K562 (cell line): Measurements from ENCODE around the gene RAB21. TPM values are rescaled to one million over a fixed set of nuclear protein-coding genes. Genes with fewer than 3 reads are reported as not detected.

Experiments used
- CBX3 ChIP-seq, 2 experiments: IDR thresholded peaks; 1 replicate in 1 of 2; 2 replicates in 1 of 2; pipeline ENCODE4 v1.6.1; 2012; ENCODE audit warnings: inconsistent platforms in 2 of 2, low read length in 2 of 2, borderline replicate concordance in 1 of 2, control low read depth in 1 of 2
- CHD4 ChIP-seq: fragments of 200-600 bp; sonication (generic); IDR thresholded peaks from 3 replicates; pipeline ENCODE4 v1.6.1; 2012; ENCODE audit warnings: low read depth, mild to moderate bottlenecking, mixed read lengths, low read length, inconsistent platforms; ENCODE audit not compliant: insufficient read depth, insufficient replicate concordance, poor library complexity, severe bottlenecking
- EHMT2 ChIP-seq: fragments of 450-650 bp; IDR thresholded peaks from 2 replicates; pipeline ENCODE4 v1.6.1; 2018; ENCODE audit warnings: antibody characterized with exemption
- EP300 ChIP-seq: IDR thresholded peaks from 2 replicates; pipeline ENCODE4 v1.6.1; 2012; ENCODE audit warnings: low read length, improper control_type of control experiment
- HDAC8 ChIP-seq: fragments of 450-650 bp; IDR thresholded peaks from 2 replicates; pipeline ENCODE4 v1.6.1; 2016; ENCODE audit warnings: mild to moderate bottlenecking, missing genetic modification characterization, moderate library complexity, missing compliant biosample characterization
- HSF4 ChIP-seq: fragments of 250-450 bp; sonication (Bioruptor Pico); IDR thresholded peaks from 2 replicates; pipeline ENCODE4 v2.1.2; 2022; ENCODE audit warnings: mild to moderate bottlenecking, moderate library complexity, borderline replicate concordance
- MTF1 ChIP-seq: fragments of 250-450 bp; sonication (Bioruptor Pico); IDR thresholded peaks from 2 replicates; pipeline ENCODE4 v1.9.0; 2021; ENCODE audit warnings: moderate library complexity, mild to moderate bottlenecking, inconsistent platforms, borderline replicate concordance
- NR2C1 ChIP-seq, 2 experiments: fragments of 450-650 bp; IDR thresholded peaks; 2 replicates each; pipeline ENCODE4 v1.6.1; 2017; ENCODE audit warnings: mild to moderate bottlenecking in 2 of 2, antibody characterized with exemption in 1 of 2, inconsistent platforms in 1 of 2, missing compliant biosample characterization in 1 of 2, missing genetic modification characterization in 1 of 2
- PHF8 ChIP-seq: fragments of 200-600 bp; sonication (generic); IDR thresholded peaks from 2 replicates; pipeline ENCODE4 v1.6.1; 2012; ENCODE audit warnings: mixed run types, mild to moderate bottlenecking, inconsistent platforms, low read length, moderate library complexity, borderline replicate concordance
- RBM22 ChIP-seq: fragments of 200-400 bp; formaldehyde crosslinking; IDR thresholded peaks from 2 replicates; pipeline ENCODE4 v1.6.1; 2018; ENCODE audit warnings: low read length, low read depth; ENCODE audit not compliant: poor library complexity, severe bottlenecking
- STAG1 ChIP-seq: sonication (generic); formaldehyde crosslinking; IDR thresholded peaks from 2 replicates; pipeline ENCODE4 v1.5.0; 2020; ENCODE audit warnings: missing genetic modification reagents, borderline replicate concordance
- STAT6 ChIP-seq: sonication (generic); formaldehyde crosslinking; IDR thresholded peaks from 2 replicates; pipeline ENCODE4 v1.8.1; 2023; ENCODE audit warnings: mild to moderate bottlenecking, missing genetic modification reagents
- TAF9B ChIP-seq: fragments of 450-650 bp; IDR thresholded peaks from 2 replicates; pipeline ENCODE4 v1.6.1; 2018; ENCODE audit warnings: mild to moderate bottlenecking; ENCODE audit not compliant: partially characterized antibody
- TSC22D4 ChIP-seq: fragments of 450-650 bp; IDR thresholded peaks from 2 replicates; pipeline ENCODE4 v1.6.1; 2016; ENCODE audit warnings: missing genetic modification characterization, missing biosample characterization, control low read depth
- YBX1 ChIP-seq: fragments of 450-650 bp; IDR thresholded peaks from 2 replicates; pipeline ENCODE4 v1.7.1; 2016; ENCODE audit warnings: mild to moderate bottlenecking
- ZBTB17 ChIP-seq: fragments of 450-650 bp; formaldehyde crosslinking; IDR thresholded peaks from 2 replicates; pipeline ENCODE4 v1.4.0; 2020; ENCODE audit warnings: mild to moderate bottlenecking
- ZMIZ1 ChIP-seq, 2 experiments: fragments of 150-350 bp in 1 of 2; IDR thresholded peaks; 2 replicates each; pipeline ENCODE4 v1.6.1; 2012 to 2016; ENCODE audit warnings: low read depth in 2 of 2, low read length in 2 of 2, mild to moderate bottlenecking in 1 of 2, moderate library complexity in 1 of 2
- ZNF165 ChIP-seq: fragments of 250-450 bp; sonication (Bioruptor Pico); IDR thresholded peaks from 2 replicates; pipeline ENCODE4 v1.4.0; 2020; ENCODE audit warnings: borderline replicate concordance
- ZNF232 ChIP-seq: sonication (generic); formaldehyde crosslinking; IDR thresholded peaks from 2 replicates; pipeline ENCODE4 v1.8.0; 2022; ENCODE audit warnings: mild to moderate bottlenecking, missing genetic modification reagents
- ZNF444 ChIP-seq: fragments of 250-450 bp; sonication (Bioruptor Pico); IDR thresholded peaks from 2 replicates; pipeline ENCODE4 v1.4.0; 2020; ENCODE audit warnings: mild to moderate bottlenecking, moderate library complexity
- polyA plus RNA-seq, 8 experiments: library from polyadenylated mRNA; depleted of rRNA in 4 of 8; stranded (reverse) in 5 of 8; unstranded in 3 of 8; fragments of >200 nt; fragmentation: Nextera tagmentation in 2 of 8; fragmentation: Illumina TruSeq in 1 of 8; extraction: Ambion mirVana in 2 of 8; extraction: Trizol in 1 of 8; gene quantifications; 2 replicates each; pipeline versions ENCODE4 v1.2.1 to v1.2.3, GENCODE V29; 2011 to 2014; ENCODE audit warnings: inconsistent platforms in 1 of 8, missing spikeins in 1 of 8
- total RNA-seq, 7 experiments: library from RNA; depleted of rRNA in 6 of 7; stranded (reverse); fragments of >200 nt in 6 of 7; fragmentation: Illumina TruSeq in 2 of 7; extraction: Trizol in 2 of 7; gene quantifications; 2 replicates each; pipeline versions ENCODE4 v1.2.1 to v1.2.3, GENCODE V29; 2011 to 2021; ENCODE audit warnings: low replicate concordance in 1 of 7
- TF ChIP-seq, protein P1 (sequence below): fragments of 450-650 bp; IDR thresholded peaks from 2 replicates; pipeline ENCODE4 v1.6.1; 2016; ENCODE audit warnings: antibody characterized with exemption

RAB21 gene
- total and polyA plus RNA-seq, 9 of the 15 experiments (the other 6 are each of a cell fraction or from before 2014, with no cell fraction given) = 5.3 to 45.6 (median 19.6) TPM

DNA sequence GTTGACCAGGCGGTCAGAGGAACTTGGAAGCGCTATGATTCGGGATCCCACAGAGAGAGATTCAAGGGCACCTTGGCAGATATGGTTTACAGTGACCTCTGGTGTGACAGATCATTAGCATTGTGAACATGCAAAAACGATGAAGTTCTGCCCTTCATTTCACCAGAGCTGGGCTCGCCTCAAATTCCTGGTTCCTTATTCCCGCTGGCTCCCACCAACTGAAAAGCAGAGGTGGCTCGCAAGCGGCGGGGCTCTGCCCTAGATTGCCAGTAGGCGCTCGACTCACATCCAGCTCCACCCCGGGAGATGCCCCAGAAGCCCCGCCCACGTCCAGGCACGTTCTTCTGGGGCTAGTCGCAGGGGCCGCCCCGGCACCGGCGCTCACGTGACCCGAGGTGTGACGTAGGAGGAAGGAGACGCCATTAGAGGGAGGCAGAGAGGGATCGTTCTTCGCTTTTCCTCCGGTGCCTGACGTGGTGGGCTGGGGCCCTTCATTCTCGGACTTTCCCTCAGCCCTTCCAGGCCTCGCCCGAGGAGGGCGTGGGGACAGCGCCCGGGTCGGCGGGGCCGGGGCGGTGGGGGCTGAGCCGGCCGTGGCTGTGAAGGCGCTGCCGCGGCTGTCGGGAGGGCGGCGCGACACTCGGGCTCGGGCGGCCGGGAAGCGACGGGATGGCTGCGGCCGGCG is at the start of gene RAB21 (continued):
- no peak for TF ChIP-seq ZBTB17 (CRISPR knock-in tag)
- no peak for TF ChIP-seq CBX3 (IDR thresholded peaks at IDR 0.05; ENCODE audit: borderline replicate concordance in 1 of 2, low read length in 2 of 2)
- TF ChIP-seq HSF4 (CRISPR knock-in tag) = no peak
- TF ChIP-seq MTF1 (CRISPR knock-in tag) = no peak
- TF ChIP-seq EHMT2 = no peak
- TF ChIP-seq HDAC8 (tag) = no peak
- TF ChIP-seq STAG1 (CRISPR knock-in tag) = no peak
- no peak for TF ChIP-seq EP300
- TF ChIP-seq, protein P1, sequence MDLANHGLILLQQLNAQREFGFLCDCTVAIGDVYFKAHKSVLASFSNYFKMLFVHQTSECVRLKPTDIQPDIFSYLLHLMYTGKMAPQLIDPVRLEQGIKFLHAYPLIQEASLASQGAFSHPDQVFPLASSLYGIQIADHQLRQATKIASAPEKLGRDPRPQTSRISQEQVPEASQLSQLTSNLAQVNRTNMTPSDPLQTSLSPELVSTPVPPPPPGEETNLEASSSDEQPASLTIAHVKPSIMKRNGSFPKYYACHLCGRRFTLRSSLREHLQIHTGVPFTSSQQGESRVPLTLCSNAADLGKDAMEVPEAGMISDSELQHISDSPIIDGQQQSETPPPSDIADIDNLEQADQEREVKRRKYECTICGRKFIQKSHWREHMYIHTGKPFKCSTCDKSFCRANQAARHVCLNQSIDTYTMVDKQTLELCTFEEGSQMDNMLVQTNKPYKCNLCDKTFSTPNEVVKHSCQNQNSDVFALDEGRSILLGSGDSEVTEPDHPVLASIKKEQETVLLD = no peak
- no peak for TF ChIP-seq YBX1
- no peak for TF ChIP-seq ZNF165 (CRISPR knock-in tag)
- TF ChIP-seq CHD4 = no peak
- TF ChIP-seq TSC22D4 (tag) = no peak
- TF ChIP-seq ZMIZ1 (IDR thresholded peaks at IDR 0.05; ENCODE audit: low read depth in 2 of 2, low read length in 2 of 2) = no peak
- peak; percentile 41 for TF ChIP-seq TAF9B
- no peak for TF ChIP-seq RBM22
- peak; percentile 85; the same call in 1 of the 2 replicates for TF ChIP-seq PHF8
- TF ChIP-seq ZNF444 (CRISPR knock-in tag) = no peak
- peak; percentile 29; the same call in 1 of the 2 replicates for TF ChIP-seq NR2C1 (IDR thresholded peaks at IDR 0.05)
- TF ChIP-seq NR2C1 (tag; IDR thresholded peaks at IDR 0.05) = no peak
- TF ChIP-seq ZNF232 (CRISPR knock-in tag) = no peak
- TF ChIP-seq STAT6 (CRISPR knock-in tag) = no peak
